CD4-positive, alpha-beta T cell treated with Interleukin-15 for 4 hours (primary cell): ENCODE data around the gene LGI4.

ENCODE experiments used
- DNase-seq: peaks from one replicate; pipeline ENCODE4 v3.0.0-alpha.2; 2020; ENCODE audit warnings: low spot score

The LGI4 gene

DNA sequence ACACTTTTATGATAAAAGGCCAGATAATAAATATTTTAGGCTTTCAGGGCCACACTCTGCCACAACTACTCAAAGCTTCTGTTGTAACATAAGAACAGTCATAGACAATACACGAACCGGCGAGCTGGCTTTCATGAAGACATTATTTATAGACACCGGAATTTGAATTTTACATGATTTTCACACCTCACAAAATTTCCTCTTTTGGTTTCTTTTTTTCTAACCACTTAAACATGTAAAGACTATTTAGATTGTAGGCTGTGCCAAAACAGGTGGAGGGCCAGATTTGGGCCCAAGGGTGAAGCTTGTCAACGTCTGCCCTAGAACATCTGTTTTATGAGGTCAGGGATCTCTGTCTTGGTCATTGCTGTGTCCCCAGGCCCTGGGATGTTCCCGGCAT, 48.9 kb downstream of the LGI4 start:
- DNase-seq = no peak

DNA sequence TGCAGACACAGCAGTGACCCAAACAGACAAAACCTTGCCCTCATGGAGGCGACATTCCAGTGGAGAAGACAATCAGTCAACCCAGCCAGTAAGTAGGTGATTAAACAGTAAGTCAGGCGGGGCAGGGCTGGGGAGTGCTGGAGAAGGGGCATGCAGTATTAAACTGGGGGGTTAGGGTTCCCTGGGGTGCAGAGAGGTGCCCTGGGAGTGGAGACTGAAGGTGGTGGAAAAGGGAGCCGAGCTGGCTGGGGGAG, 50.4 kb downstream of the LGI4 start:
- DNase-seq = no peak

DNA sequence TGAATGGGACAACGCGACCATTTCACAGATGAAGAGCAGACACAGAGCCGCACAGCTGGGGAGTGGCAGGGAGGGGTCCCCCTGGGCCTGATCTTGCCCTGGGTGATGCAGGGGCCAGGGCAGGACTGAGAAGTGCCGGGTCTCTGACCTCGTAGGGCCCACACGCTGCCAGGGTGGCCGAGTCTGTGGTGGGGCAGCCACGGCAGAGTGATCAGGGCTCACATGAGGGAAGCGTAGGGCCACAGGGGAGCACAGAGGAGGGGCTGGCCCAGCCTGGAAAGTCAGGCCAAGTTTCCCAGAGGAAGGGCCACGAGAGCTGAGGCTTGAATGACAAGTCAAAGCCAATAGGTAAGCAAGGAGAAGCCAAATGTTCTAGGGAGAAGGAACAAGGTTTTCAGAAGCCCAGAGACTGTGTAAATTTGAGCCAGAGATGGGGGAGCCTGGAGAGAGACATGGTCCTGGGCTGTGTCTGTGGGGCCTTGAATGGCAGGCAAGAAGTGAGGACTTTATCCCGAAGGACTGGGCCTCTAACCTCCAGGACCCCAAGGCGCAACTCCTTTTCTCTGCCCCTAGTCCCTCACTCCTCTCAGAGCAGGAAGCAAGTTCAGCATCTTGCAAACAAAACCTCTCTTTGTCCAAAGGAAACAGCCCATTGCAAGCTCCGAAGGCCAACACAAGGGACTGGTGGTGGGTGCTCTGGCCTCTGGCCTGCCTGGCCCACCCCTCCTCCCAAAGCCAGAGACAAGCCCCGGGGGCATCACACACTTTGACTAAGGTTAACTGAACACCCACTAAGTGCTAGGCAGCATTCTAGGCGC, 51.0 kb downstream of the LGI4 start:
- DNase-seq = no peak

DNA sequence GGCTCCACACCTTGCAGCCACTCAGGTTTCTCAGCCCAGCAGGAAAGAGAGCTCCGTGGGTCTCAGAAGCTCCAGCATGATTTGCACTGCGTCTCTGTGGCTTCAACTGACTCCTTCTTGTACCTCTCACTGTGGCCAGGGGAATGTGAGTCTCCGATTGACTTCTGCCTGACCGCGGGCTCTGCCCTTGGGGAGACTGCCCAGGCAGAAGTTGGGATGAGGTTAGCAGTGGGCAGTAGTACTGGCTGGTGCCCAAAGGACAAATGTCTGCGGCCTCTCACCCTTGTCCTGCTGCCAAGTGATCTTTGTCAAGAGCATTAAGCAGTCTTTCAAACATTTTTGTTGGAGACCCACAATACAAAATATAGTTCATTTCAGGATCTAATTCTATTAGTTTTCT, 53.7 kb downstream of the LGI4 start:
- DNase-seq = no peak

DNA sequence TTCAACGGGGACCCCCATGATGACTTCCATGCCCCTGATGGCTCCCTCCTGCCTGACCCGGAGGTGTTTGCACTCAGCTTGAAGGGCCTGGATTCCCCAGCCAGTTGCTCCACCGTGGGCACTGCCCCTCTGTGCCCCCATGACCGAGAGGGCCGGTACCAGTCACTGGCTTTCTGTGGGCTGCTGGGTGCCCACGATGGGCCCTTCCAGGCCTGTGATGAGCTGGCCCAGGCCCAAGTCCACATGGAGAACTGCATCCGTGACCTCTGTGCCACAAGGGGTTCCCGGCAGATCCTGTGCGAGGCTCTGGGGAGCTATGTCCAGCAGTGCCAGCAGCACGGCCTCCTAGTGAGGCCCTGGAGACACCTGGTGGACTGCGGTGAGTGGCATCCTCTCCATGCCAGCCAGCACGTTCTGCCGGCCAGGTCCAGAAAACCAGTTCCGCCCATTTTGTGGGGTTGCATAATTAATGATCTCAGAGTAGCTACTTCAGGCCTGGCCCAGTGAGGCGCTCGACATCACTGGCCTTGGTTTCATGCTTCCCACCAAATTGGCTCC, 54.2 kb downstream of the LGI4 start:
- no peak for DNase-seq

DNA sequence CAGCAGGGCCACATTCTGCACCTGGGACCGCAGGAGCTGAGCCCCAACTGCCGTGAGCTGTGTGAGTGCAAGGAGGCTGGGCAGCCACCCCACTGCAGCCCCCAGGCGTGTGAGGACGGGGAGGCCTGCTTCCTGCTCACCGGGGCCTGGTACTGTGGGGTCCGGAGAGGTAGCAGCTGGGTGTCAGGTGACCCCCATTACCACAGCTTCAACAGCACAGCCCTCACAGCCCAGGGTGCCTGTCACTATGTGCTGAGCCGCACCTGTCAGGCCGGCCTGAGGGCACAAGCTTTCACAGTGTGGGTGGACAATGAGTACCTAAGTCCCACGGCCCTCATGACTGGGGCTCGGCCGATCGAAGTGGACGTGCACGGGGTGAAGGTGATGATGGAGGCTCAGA, 55.0 kb downstream of the LGI4 start:
- no peak for DNase-seq

DNA sequence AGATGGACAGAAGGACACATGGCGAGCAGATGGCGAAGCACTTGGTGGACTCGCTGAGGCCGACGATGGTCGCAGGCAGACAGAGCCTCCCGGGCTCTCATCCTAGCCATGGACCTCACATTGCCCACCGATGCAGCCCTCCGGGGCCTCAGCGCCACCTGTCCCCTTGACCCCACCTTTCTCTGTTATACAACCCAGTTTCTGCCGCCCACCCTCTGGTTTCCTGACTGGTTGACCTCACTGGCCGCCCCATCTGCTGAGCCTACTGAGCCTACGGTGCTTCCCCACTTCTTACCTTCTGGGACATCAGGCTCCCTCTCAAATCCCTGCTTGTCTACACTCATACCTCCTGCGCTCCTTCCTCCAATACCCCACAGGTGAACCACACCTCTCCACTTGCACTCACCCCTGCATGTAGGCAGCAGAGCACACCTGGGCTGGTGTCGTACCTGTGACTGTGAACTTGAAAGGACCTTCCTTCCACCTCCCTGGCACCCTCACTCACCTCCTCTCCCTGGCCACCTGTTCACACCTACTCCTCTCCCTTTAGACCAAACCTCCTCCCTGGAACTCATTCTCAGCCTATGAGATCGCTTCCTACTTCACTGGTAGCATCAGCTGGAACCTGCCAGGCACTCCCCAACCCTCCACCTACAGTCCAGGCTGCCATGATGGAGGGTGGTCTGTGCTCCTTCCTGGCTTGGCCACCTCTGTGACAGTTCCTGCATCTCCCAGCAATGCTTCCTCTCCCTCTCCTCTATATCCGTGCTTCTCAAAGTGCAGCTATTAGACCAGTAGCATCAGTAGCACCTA, 57.2 kb downstream of the LGI4 start:
- DNase-seq = no peak

DNA sequence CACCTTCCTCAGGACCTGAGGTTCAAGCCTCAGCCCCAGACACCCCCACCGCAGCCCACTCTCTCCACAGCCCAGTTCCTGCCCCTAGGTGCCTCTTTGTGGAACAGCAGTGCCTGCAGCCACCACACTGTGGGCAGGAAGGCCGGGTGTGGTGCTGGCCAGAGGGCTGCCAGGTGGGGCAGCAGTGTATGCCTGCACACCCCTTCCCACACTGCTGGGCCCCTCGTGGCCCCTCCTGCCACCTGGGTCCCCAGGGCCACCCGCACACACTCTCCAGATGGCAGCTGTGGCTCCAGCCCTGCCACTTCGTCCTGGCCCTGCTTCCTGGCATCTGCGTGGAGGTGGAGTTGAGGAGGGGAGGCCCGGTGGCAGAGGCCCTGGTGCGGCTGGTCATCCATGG, 58.2 kb downstream of the LGI4 start:
- no peak for DNase-seq

DNA sequence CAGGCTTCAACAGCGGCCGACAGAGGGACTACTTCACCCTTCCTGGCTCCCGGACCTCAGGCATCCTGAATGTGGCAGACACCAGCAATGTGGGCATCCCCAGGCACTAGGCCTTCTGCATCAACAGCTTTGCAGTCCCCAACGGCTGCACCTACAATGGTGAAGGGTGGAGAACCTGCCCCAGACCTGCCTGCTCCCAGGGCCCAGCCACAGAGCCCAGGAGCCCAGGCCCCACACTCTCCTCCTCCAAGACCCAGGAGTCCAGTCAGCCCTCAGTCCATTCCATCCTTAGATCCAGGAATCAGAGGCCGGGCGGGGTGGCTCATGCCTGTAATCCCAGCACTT, 58.9 kb downstream of the LGI4 start:
- DNase-seq = no peak

DNA sequence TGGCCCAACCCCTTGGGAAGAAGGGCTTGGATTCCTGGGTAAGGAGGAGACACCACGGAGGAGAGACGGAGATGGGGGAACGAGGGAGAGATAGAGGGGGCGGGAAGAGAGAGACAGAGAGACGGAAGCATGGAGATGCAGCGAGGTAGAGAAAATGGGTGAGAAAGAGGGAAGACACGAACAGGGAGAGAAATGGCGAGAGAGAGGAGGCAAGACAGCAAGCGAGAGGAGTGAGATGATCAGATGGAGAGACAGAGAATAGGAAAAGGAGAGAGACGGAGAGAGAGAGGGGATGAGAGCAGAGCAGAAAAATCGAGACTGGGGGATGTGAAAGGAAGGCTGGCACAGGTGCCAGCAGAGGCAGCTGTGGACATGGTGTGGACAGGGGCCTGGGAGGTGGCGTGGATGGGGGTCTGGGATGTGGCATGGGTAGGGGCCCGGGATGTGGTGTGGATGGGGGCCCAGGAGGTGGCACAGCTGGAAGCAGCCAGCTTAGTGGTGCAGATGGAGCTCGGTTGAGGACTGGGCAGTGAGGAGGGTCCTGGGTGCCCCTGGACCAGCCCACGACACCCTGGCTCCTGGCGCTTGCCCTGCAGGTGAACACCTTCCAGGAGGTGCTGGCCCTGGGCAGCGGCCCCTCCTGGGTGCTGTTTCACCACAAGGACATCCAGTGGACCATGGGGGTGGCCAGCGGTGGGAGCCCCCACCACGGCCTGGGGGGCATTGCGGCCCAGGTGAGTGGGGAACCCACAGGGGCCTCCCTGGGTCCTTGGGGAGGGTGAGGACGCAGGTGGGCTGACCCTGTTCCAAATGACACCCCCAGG, 59.4 kb downstream of the LGI4 start:
- DNase-seq = no peak
